T-helper 9 cell (primary cell): ENCODE data around the gene FANK1.
"Not testable (repeated sequence)": the region's sequence is repeated elsewhere in the genome, so short reads cannot be mapped to it uniquely, and the experiment has no call there.

Source experiments
- DNase-seq: peaks from one replicate; pipeline ENCODE4 v3.0.0-alpha.2; 2020

The FANK1 gene

DNA sequence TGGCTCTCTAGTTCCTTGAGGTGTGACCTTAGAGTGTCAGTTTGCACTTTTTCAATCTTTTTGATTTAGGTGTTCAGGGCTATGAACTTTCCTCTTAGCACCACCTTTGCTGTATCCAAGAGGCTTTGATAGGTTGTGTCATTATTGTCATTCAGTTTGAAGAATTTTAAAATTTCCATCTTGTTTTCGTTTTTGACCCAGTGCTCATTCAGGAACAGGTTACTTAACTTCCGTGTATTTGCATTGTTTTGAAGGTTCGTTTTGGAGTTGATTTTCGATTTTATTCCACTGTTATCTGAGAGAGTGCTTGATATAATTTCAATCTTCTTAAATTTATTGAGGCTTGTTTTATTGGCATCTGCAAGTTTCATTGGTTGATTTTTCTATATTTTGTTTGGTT, 37.3 kb downstream of the FANK1 start:
- no peak for DNase-seq

- DNase-seq, result no peak
Measured at GRCh38 chr10:125936331-125936730, 40.0 kb downstream of the FANK1 start.

DNA sequence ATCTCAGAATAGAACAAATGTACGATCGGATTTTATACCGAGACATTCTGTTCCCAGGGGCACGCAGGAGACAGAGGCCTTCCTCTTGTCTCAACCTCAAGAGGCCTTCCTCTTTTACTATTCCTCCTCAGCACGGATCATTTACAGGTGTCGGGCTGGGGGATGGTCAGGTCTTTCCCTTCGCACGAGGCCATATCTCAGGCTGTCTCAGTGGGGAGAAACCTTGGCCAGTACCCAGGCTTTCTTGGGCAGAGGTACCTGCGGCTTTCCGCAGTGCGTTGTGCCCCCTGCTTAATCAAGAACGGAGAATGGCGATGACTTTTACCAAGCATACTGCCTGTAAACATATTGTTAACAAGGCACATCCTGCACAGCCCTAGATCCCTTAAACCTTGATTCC, 44.2 kb downstream of the FANK1 start:
- DNase-seq, result no peak

- no peak for DNase-seq
Measured at GRCh38 chr10:125951290-125951689, 54.9 kb downstream of the FANK1 start.

GRCh38 chr10:125953778-125954385, 57.5 kb downstream of the FANK1 start:
- no peak for DNase-seq

- no peak for DNase-seq
Measured at GRCh38 chr10:125955766-125956165, 59.4 kb downstream of the FANK1 start.

DNA sequence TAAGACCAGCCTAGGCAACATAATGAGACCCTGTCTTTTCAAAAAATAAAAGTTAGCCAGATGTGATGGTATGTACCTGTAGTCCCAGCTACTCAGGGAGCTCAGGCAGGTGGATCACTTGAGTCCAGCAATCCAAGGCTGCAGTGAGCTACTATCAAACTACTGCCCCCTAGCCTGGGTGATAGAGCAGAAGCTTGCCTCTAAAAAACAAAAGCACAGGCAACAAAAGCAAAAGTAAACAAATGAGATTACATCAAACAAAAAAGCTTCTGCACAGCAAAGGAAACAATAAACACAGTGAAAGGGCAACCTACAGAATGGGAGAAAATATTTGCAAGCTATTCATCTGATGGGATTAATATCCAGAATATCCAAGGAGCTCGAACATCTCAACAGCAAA, 65.4 kb downstream of the FANK1 start:
- no peak for DNase-seq

GRCh38 chr10:125962200-125962599, 65.8 kb downstream of the FANK1 start:
- DNase-seq, result no peak

DNA sequence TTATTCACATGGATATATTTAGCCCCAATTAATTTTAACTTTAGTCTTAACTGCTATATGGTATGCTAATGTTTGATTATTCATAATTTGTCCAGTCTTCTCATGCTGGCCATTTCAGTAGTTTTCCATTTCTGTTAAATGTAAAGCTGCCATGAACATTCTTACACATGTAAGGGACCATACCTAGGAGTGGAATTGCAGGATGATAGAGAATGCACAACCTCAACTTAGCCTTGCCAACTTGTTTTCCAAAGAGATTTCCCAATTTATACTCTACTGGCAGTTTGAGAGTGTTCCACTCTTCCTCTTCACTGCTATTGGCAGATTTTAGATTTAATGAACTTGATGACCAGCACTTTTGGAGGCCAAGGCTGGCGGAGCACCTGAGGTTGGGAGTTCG, 68.2 kb downstream of the FANK1 start:
- DNase-seq, result no peak

DNA sequence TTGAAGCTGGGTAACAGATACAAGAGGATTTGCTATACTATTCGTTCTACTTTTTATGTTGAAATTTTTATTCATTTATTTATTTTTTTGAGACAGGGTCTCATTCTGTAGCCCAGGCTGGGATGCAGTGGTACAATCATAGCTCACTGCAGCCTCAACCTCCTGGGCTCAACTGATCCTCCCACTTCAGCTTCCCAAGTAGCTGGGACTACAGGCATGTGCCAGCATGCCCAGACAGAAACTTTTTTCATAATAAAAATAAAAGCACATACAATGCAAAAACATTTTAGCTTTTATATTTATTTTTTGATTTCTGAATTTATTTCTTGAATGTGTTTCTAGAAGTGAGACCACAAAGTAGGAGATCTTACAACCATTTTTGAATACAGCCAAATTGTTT, 71.2 kb downstream of the FANK1 start:
- no peak for DNase-seq

- DNase-seq, result not testable (repeated sequence)
Measured at GRCh38 chr10:125970077-125970630, 73.8 kb downstream of the FANK1 start.

- no peak for DNase-seq
Measured at GRCh38 chr10:125976960-125977605, 80.7 kb downstream of the FANK1 start.

- no peak for DNase-seq
Measured at GRCh38 chr10:125979976-125980375, 83.6 kb downstream of the FANK1 start.

GRCh38 chr10:125980521-125981035, 84.2 kb downstream of the FANK1 start:
- DNase-seq, result no peak

- DNase-seq, result no peak
Measured at GRCh38 chr10:125982260-125982948, 86.0 kb downstream of the FANK1 start.

DNA sequence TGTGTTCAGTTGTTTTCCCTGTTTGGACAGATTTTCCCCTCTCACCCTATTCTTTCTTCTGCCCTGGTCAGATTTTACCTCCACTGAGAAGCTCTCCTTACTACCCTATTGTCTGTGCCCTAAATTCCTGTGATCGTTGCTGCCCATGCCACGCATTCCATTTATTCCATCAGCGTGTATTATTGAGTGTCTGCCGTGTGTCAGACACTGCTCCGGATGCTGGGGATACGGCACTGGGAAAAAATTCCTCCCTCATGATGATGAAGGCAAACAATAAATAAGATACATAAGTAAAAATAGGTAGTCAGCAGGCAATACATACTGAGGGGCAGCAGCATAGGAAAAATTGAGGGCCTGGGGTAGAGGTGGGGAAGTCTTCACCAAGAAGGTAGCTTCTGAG, 86.8 kb downstream of the FANK1 start:
- DNase-seq, result no peak

DNA sequence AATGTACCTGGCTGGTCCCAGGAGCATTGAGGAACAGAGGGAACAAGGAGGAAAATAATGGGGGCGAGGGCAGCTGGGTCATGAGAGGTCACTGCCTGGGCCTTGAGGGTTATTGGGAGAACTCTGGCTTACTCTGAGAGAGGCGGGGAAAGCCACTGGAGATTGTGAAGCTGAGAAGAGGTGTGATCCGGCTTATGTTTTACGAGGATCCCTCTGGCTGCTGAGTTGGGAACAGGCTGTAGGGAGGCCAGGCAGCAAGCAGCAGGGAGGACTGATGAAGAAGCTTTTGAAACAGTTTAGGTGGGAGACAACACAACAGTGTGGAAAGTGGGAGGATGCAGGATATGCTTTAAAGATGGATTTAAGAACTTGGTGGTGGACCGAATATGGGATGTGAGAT, 87.3 kb downstream of the FANK1 start:
- no peak for DNase-seq

GRCh38 chr10:125984346-125984745, 88.0 kb downstream of the FANK1 start:
- DNase-seq, result no peak

GRCh38 chr10:125984865-125985495, 88.6 kb downstream of the FANK1 start:
- DNase-seq, result no peak

DNA sequence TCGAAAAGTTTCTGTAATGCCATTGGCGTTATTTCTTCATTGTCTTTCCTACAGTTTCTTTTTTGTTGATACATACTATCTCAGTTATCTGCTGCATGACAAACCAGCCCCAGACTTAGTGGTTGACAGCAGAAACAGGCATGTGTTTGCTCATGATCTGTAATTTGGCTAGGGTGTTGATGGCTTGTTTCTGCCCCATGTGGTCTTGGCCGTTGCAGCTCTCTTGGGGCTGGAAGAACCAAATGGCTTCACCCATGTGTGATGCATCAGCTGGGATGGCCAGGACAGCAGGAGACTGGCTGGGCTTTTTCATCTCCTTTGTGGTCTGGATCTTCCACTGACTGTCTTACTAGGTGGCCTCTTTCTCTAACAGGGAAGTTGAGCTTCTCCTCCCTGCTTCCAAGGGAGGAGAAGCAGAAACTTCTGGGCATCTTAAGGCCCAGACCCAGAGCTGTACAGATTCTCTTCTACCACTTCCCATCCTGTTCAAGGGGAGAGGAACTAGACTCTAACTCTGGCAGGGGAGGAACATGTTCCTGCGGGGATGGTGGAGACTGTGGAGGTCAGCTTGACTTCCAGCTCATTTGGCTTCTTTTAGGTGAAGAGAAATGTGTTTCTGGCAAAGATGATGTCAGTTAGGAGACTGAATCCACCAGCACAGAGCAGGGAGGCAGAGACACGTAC, 89.3 kb downstream of the FANK1 start:
- no peak for DNase-seq

GRCh38 chr10:125989791-125990190, 93.4 kb downstream of the FANK1 start:
- no peak for DNase-seq

GRCh38 chr10:125990974-125991373, 94.6 kb downstream of the FANK1 start:
- no peak for DNase-seq

- no peak for DNase-seq
Measured at GRCh38 chr10:125991392-125991791, 95.0 kb downstream of the FANK1 start.
